HG03045 (cell line): ENCODE data around the gene PTPN3.

Experiments
- ATAC-seq: cut with Tn5 transposase; IDR thresholded peaks from one replicate; pipeline ENCODE4 v1.9.1; 2021; ENCODE audit warnings: mild to moderate bottlenecking, moderate library complexity; ENCODE audit not compliant: unreplicated experiment

Gene PTPN3

GRCh38 chr9:109478051-109478563, 20.0 kb downstream of the PTPN3 start:
- ATAC-seq, result no peak

- no peak for ATAC-seq
Observed at GRCh38 chr9:109477258-109478050, 20.7 kb downstream of the PTPN3 start.

GRCh38 chr9:109476642-109477257, 21.4 kb downstream of the PTPN3 start:
- ATAC-seq, result no peak

- no peak for ATAC-seq
Observed at GRCh38 chr9:109475526-109475925, 22.6 kb downstream of the PTPN3 start.

GRCh38 chr9:109474944-109475343, 23.2 kb downstream of the PTPN3 start:
- ATAC-seq, result no peak

GRCh38 chr9:109474170-109474569, 23.9 kb downstream of the PTPN3 start:
- no peak for ATAC-seq

GRCh38 chr9:109473329-109473728, 24.8 kb downstream of the PTPN3 start:
- ATAC-seq, result no peak

GRCh38 chr9:109471475-109472393, 26.4 kb downstream of the PTPN3 start:
- ATAC-seq, result no peak

GRCh38 chr9:109469646-109470358, 28.3 kb downstream of the PTPN3 start:
- peak; percentile 81 for ATAC-seq

GRCh38 chr9:109468927-109469326, 29.2 kb downstream of the PTPN3 start:
- no peak for ATAC-seq

- no peak for ATAC-seq
Observed at GRCh38 chr9:109467936-109468335, 30.2 kb downstream of the PTPN3 start.

- ATAC-seq, result no peak
Observed at GRCh38 chr9:109466623-109467590, 31.2 kb downstream of the PTPN3 start.

- ATAC-seq, result peak; percentile 59
Observed at GRCh38 chr9:109463924-109464625, 34.0 kb downstream of the PTPN3 start.

- ATAC-seq, result no peak
Observed at GRCh38 chr9:109460576-109460975, 37.5 kb downstream of the PTPN3 start.

GRCh38 chr9:109459423-109459822, 38.7 kb downstream of the PTPN3 start:
- no peak for ATAC-seq

GRCh38 chr9:109458453-109459211, 39.5 kb downstream of the PTPN3 start:
- ATAC-seq, result no peak

- ATAC-seq, result no peak
Observed at GRCh38 chr9:109456811-109457210, 41.3 kb downstream of the PTPN3 start.

- no peak for ATAC-seq
Observed at GRCh38 chr9:109455861-109456260, 42.2 kb downstream of the PTPN3 start.
